ENCODE measurements around the gene RBBP8NL. TPM values are rescaled to one million over a fixed set of nuclear protein-coding genes. Genes with fewer than 3 reads are reported as not detected.

Gene RBBP8NL
- total RNA-seq, 4 donors from 2014 or later: not detected

DNA sequence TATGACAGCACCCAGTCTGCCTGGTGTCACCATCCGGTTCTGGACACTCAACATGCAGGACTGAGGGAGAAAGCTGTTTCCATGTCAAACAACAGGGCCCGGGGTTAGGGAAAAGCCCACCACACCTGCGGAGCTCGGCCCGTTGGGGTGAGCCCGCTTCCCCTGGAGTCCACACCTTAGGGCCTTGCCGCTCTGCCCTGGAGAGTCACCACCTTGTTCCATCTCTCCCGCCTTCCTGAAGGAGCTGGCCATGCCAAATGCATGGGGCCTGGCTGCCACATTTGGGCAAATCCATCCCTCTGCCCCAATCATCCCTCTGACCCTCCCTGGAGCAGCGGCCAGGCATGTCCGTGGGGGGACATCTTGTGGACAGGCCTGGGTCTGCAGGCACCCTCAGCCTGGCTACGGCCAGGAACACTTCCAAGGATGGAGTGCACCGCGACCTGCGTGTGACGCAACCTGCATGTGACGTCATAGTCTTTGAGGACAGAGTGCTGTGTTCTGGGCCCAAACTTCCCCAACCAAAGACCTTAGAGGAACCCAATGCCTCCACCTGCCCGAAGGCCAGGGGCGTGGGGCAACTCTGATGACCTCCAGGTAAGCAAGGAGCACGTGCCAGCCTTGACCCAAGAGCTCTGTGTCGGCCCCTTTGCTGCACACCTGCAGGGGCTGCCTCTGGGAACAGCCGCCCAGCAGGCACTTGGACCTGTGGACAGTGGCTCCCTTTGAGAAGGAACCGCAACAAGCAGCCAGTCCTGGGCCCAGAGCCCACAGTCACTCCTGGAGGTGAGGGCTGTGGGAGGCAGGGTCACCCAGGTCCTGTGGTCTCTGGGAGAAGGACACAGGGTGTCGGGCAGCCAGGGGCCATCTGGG lies 22.0 kb downstream of the RBBP8NL start:
- peak overlapping the region in 3 of 4 donors; percentile 54 to 90 (median 67) for H3K4me3 ChIP-seq
- intact Hi-C loops (cut with DNase I): no loop called here
- TF ChIP-seq, protein P1, sequence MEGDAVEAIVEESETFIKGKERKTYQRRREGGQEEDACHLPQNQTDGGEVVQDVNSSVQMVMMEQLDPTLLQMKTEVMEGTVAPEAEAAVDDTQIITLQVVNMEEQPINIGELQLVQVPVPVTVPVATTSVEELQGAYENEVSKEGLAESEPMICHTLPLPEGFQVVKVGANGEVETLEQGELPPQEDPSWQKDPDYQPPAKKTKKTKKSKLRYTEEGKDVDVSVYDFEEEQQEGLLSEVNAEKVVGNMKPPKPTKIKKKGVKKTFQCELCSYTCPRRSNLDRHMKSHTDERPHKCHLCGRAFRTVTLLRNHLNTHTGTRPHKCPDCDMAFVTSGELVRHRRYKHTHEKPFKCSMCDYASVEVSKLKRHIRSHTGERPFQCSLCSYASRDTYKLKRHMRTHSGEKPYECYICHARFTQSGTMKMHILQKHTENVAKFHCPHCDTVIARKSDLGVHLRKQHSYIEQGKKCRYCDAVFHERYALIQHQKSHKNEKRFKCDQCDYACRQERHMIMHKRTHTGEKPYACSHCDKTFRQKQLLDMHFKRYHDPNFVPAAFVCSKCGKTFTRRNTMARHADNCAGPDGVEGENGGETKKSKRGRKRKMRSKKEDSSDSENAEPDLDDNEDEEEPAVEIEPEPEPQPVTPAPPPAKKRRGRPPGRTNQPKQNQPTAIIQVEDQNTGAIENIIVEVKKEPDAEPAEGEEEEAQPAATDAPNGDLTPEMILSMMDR (IDR thresholded peaks at IDR 0.05): peak; percentile 51 to 69 (median 61)
- TF ChIP-seq POLR2AphosphoS5 (IDR thresholded peaks at IDR 0.05) (peak; percentile 35 to 56), EP300 (IDR thresholded peaks at IDR 0.05) (no peak)
- no peak for DNase-seq (ENCODE audit: extremely low spot score)
- H3K27me3 ChIP-seq: no peaks in the 10 kb centered on the region
- no peaks in the 10 kb centered on the region for H3K9me3 ChIP-seq
- H3K36me3 ChIP-seq: peaks cover 0 to 26% (median 11%) of the 10 kb centered on the region in 4 donors
- peak overlapping the region in 3 of 4 donors; percentile 18 to 76 (median 70) for H3K27ac ChIP-seq (replicated peaks in 1 of 4)
- 83% methylated on average over 11 of the region's 23 CpGs for WGBS
- H3K4me1 ChIP-seq: peaks cover 31 to 48% (median 40%) of the 10 kb centered on the region in 4 donors

DNA sequence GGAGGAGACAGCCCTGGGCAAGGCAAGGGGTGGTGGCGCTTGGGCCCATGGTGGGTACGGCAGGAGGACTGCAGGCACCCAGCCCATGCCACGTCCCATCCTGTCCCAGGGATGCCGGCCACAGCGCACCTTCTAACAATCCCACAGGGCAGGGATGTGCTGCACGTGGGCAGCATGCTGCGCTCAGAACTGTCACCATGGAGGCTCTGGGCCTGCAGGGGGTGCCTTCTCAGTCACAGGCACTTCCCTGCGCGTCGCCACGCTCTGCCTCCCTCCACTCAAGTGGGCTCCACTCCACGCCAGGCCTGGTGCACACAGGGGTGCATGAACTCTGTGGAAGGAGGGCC lies 22.6 kb downstream of the RBBP8NL start:
- Histone ChIP-seq H3K9me3 (no peaks in the 10 kb centered on the region), H3K36me3 (peaks cover 0 to 30% (median 13%) of the 10 kb centered on the region in 4 donors), H3K27ac (replicated peaks in 1 of 4) (peak overlapping the region in 1 of 4 donors; percentile 31), H3K4me3 (no peak overlapping the region), H3K4me1 (peaks cover 25 to 42% (median 33%) of the 10 kb centered on the region in 4 donors), H3K27me3 (no peaks in the 10 kb centered on the region)
- TF ChIP-seq EP300 (IDR thresholded peaks at IDR 0.05) (no peak), POLR2AphosphoS5 (IDR thresholded peaks at IDR 0.05) (no peak), POLR2A (IDR thresholded peaks at IDR 0.05; ENCODE audit: low read depth) (no peak)
- TF ChIP-seq, protein P1 (IDR thresholded peaks at IDR 0.05): no peak
- 88% methylated on average over 7 of the region's 12 CpGs for WGBS
- DNase-seq (ENCODE audit: extremely low spot score): no peak
- intact Hi-C loops (cut with DNase I): no loop called here

DNA sequence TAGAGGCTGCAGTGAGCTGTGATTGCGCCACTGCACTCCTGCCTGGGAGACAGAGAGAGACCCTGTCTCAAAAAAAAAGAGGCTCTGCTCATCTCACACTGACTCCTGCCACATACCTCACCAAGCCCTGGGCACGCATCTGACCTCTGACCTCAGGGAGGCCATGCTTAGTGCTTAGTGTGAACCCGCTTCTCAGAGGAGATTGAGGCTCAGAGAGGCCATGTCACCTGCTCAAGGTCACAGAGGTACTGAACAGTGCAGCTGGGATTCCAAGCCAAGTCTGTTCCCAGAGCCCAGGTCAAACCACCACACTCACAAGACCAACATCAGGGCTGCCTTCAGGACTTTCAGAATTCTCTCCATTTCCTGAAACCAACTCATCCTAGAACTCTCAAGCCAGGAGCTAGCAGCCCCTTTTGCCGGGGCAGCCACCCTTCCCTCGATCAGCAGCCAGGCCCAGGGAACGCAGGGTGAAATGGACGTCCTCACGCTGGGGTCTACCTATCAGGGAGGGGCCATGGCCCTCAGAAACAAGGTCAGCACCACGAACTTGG lies 23.1 kb downstream of the RBBP8NL start:
- no peak for DNase-seq (ENCODE audit: extremely low spot score)
- intact Hi-C loops (cut with DNase I): no loop called here
- Histone ChIP-seq H3K9me3 (no peaks in the 10 kb centered on the region), H3K4me3 (no peak overlapping the region), H3K27me3 (no peaks in the 10 kb centered on the region), H3K4me1 (peaks cover 23 to 37% (median 30%) of the 10 kb centered on the region in 4 donors), H3K27ac (replicated peaks in 1 of 4) (no peak overlapping the region), H3K36me3 (peaks cover 0 to 30% (median 13%) of the 10 kb centered on the region in 4 donors)
- 91% methylated on average over 7 of the region's 9 CpGs for WGBS
- TF ChIP-seq EP300 (IDR thresholded peaks at IDR 0.05): no peak
- TF ChIP-seq, protein P1 (IDR thresholded peaks at IDR 0.05): no peak
- TF ChIP-seq POLR2AphosphoS5 (IDR thresholded peaks at IDR 0.05): no peak
- no peak for TF ChIP-seq POLR2A (IDR thresholded peaks at IDR 0.05; ENCODE audit: low read depth)

DNA sequence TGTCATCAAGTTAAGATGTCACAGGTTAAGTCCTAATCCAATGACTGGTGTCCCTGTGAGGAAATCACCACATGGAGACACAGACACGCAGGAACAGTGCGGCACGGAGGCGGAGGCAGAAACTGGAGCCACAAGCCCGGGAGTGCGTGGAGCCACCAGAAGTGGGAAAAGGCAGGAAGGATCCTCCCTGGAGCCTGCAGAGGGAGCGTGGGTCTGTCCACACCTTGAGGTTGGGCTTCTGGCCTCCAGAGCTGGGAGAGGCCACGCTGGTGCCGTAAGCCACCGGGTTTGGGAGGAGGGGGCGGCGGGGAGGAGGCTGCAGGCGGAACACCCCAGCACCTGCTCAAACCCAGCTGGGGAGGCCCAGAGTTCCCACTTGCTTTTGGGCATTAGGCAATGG lies 24.0 kb downstream of the RBBP8NL start:
- H3K27ac ChIP-seq (replicated peaks in 1 of 4): no peak overlapping the region
- H3K4me3 ChIP-seq: no peak overlapping the region
- TF ChIP-seq EP300 (IDR thresholded peaks at IDR 0.05) (no peak), POLR2A (IDR thresholded peaks at IDR 0.05; ENCODE audit: low read depth) (no peak), POLR2AphosphoS5 (IDR thresholded peaks at IDR 0.05) (no peak)
- TF ChIP-seq, protein P1 (IDR thresholded peaks at IDR 0.05): no peak
- peaks cover 23 to 37% (median 30%) of the 10 kb centered on the region in 4 donors for H3K4me1 ChIP-seq
- H3K9me3 ChIP-seq: no peaks in the 10 kb centered on the region
- no peaks in the 10 kb centered on the region for H3K27me3 ChIP-seq
- intact Hi-C loops (cut with DNase I): no loop called here
- WGBS: 81% methylated on average over 10 of the region's 13 CpGs
- DNase-seq (ENCODE audit: extremely low spot score): no peak
- H3K36me3 ChIP-seq: peaks cover 0 to 34% (median 13%) of the 10 kb centered on the region in 4 donors

Data from esophagus muscularis mucosa (tissue), 4 donors.